HEK293 (cell line): ENCODE results near the gene CNTN4.

Source experiments
- CTCF ChIA-PET: fragments of 350-600 bp; formaldehyde crosslinking; extraction: SDS; loops from one replicate; lab custom pipeline; 2021; ENCODE audit warnings: antibody characterized with exemption; lab: Yijun Ruan, JAX
- POLR2A ChIA-PET: fragments of 300-600 bp; formaldehyde crosslinking; extraction: SDS; loops from one replicate; lab custom pipeline; 2020; ENCODE audit warnings: antibody characterized with exemption, inconsistent platforms; lab: Yijun Ruan, JAX
- H3K27ac ChIP-seq: fragments of 200-500 bp; sonication (Bioruptor generic); 2 replicates; pipeline ENCODE4 v1.5.1; 2014; ENCODE audit warnings: low read depth, low read length, control low read depth, inconsistent platforms; ENCODE audit errors: extremely low read depth
- H3K36me3 ChIP-seq, 2 experiments: fragments of 200-500 bp in 1 of 2; sonication (Bioruptor generic) in 1 of 2; 1 replicate in 1 of 2; 2 replicates in 1 of 2; pipeline ENCODE4 v1.5.1; 2014 to 2017; ENCODE audit warnings: inconsistent platforms in 2 of 2, low read length in 2 of 2; ENCODE audit not compliant: control insufficient read depth in 2 of 2, insufficient read depth in 1 of 2
- H3K4me1 ChIP-seq: fragments of 200-500 bp; sonication (Bioruptor generic); 2 replicates; pipeline ENCODE4 v1.5.1; 2014; ENCODE audit warnings: mild to moderate bottlenecking, low read length, inconsistent platforms; ENCODE audit not compliant: control insufficient read depth, insufficient read depth
- H3K4me3 ChIP-seq: 2 replicates; pipeline ENCODE4 v1.5.1; 2011; ENCODE audit warnings: low read depth, mild to moderate bottlenecking, control low read depth, low read length, moderate library complexity
- H3K9me3 ChIP-seq: fragments of 200-500 bp; sonication (Bioruptor generic); 2 replicates; pipeline ENCODE4 v1.5.1; 2014; ENCODE audit warnings: low read depth, low read length, inconsistent platforms; ENCODE audit not compliant: control insufficient read depth, insufficient read depth
- EGR2 ChIP-seq: fragments of 450-650 bp; formaldehyde crosslinking; IDR thresholded peaks from 2 replicates; pipeline ENCODE4 v1.5.1; 2016; ENCODE audit warnings: low read depth, missing biosample characterization, missing genetic modification characterization
- GFI1B ChIP-seq: fragments of 450-650 bp; formaldehyde crosslinking; IDR thresholded peaks from 2 replicates; pipeline ENCODE4 v1.5.1; 2016; ENCODE audit warnings: missing biosample characterization, missing genetic modification characterization
- TRIM28 ChIP-seq: IDR thresholded peaks from 2 replicates; pipeline ENCODE4 v1.6.1; 2011; ENCODE audit warnings: low read length, control low read depth, borderline replicate concordance
- ZNF132 ChIP-seq: fragments of 450-650 bp; formaldehyde crosslinking; IDR thresholded peaks from 2 replicates; pipeline ENCODE4 v1.5.1; 2017; ENCODE audit warnings: missing biosample characterization, missing genetic modification characterization, borderline replicate concordance
- ZNF138 ChIP-seq: fragments of 450-650 bp; formaldehyde crosslinking; IDR thresholded peaks from 2 replicates; pipeline ENCODE4 v1.5.1; 2016; ENCODE audit warnings: missing biosample characterization, missing genetic modification characterization, borderline replicate concordance
- ZNF140 ChIP-seq: fragments of 450-650 bp; formaldehyde crosslinking; IDR thresholded peaks from 2 replicates; pipeline ENCODE4 v1.5.1; 2016; ENCODE audit warnings: missing biosample characterization, missing genetic modification characterization
- ZNF530 ChIP-seq: fragments of 450-650 bp; formaldehyde crosslinking; IDR thresholded peaks from 2 replicates; pipeline ENCODE4 v1.5.1; 2016; ENCODE audit warnings: low read depth, missing biosample characterization, missing genetic modification characterization
- ZNF561 ChIP-seq: fragments of 450-650 bp; IDR thresholded peaks from 2 replicates; pipeline ENCODE4 v1.5.1; 2018; ENCODE audit warnings: missing biosample characterization, missing genetic modification characterization, borderline replicate concordance
- ZNF585B ChIP-seq: fragments of 450-650 bp; formaldehyde crosslinking; IDR thresholded peaks from 2 replicates; pipeline ENCODE4 v1.5.1; 2016; ENCODE audit warnings: missing biosample characterization, missing genetic modification characterization
- ZNF621 ChIP-seq: fragments of 450-650 bp; formaldehyde crosslinking; IDR thresholded peaks from 2 replicates; pipeline ENCODE4 v1.5.1; 2017; ENCODE audit warnings: missing biosample characterization, missing genetic modification characterization
- ZNF768 ChIP-seq: fragments of 450-650 bp; formaldehyde crosslinking; IDR thresholded peaks from 2 replicates; pipeline ENCODE4 v1.5.1; 2018; ENCODE audit warnings: missing biosample characterization, mild to moderate bottlenecking, missing genetic modification characterization
- ZNF792 ChIP-seq: fragments of 450-650 bp; formaldehyde crosslinking; IDR thresholded peaks from 2 replicates; pipeline ENCODE4 v1.5.1; 2016; ENCODE audit warnings: missing biosample characterization, missing genetic modification characterization
- ZSCAN23 ChIP-seq: fragments of 450-650 bp; formaldehyde crosslinking; IDR thresholded peaks from 2 replicates; pipeline ENCODE4 v1.5.1; 2016; ENCODE audit warnings: missing biosample characterization, missing genetic modification characterization
- TF ChIP-seq, protein P1 (sequence below): sonication (generic); formaldehyde crosslinking; IDR thresholded peaks from 2 replicates; pipeline ENCODE4 v1.8.1; 2022; ENCODE audit warnings: mild to moderate bottlenecking, moderate library complexity, missing genetic modification reagents
- TF ChIP-seq, protein P2 (sequence below): fragments of 450-650 bp; formaldehyde crosslinking; IDR thresholded peaks from 2 replicates; pipeline ENCODE4 v1.5.1; 2017; ENCODE audit warnings: missing biosample characterization, missing genetic modification characterization
- TF ChIP-seq, protein P3 (sequence below): fragments of 450-650 bp; formaldehyde crosslinking; IDR thresholded peaks from 2 replicates; pipeline ENCODE4 v1.5.1; 2016; ENCODE audit warnings: missing biosample characterization, missing genetic modification characterization
- TF ChIP-seq, protein P4 (sequence below): IDR thresholded peaks from 2 replicates; pipeline ENCODE4 v1.6.1; 2011; ENCODE audit warnings: mild to moderate bottlenecking, low read depth, low read length, borderline replicate concordance
- TF ChIP-seq, protein P5 (sequence below): fragments of 450-650 bp; formaldehyde crosslinking; IDR thresholded peaks from 2 replicates; pipeline ENCODE4 v1.5.1; 2016; ENCODE audit warnings: missing biosample characterization, missing genetic modification characterization, low read depth
- TF ChIP-seq, protein P6 (sequence below): fragments of 450-650 bp; formaldehyde crosslinking; IDR thresholded peaks from 2 replicates; pipeline ENCODE4 v1.5.1; 2016; ENCODE audit warnings: missing biosample characterization, missing genetic modification characterization, borderline replicate concordance

CNTN4 gene

DNA sequence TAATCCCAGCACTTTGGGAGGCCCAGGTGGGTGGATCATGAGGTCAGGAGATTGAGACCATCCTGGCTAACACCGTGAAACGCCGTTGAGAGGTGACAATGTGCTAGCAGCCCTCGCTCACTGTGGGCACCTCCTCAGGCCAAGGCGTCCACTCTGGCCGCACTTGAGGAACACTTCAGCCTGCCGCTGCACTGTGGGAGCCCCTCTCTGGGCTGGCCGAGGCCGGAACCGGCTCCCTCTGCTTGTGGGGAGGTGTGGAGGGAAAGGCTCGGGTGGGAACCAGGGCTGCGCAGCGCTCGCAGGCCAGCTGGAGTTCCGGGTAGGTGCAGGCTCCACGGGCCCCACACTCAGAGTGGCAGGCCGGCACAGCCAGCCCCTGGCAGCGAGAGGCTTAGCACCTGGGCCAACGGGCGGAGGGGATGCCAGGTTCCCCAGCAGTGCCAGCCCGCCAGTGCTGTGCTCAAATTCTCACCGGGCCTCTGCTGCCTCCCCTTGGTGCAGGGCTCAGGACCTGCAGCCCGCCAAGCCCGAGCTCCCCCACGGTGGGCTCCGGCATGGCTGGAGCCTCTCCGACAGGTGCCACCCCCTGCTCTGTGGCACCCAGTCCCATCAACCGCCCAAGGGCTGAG, 253.6 kb downstream of the CNTN4 start:
- TF ChIP-seq ZNF792 (tag by site-specific recombination) (no peak), ZNF132 (tag by site-specific recombination) (no peak), ZNF585B (no peak), ZNF530 (tag by site-specific recombination) (no peak), ZNF561 (tag by site-specific recombination) (no peak), EGR2 (tag by site-specific recombination) (no peak), ZSCAN23 (tag by site-specific recombination) (no peak), ZNF138 (tag by site-specific recombination) (no peak)
- TF ChIP-seq, protein P1, sequence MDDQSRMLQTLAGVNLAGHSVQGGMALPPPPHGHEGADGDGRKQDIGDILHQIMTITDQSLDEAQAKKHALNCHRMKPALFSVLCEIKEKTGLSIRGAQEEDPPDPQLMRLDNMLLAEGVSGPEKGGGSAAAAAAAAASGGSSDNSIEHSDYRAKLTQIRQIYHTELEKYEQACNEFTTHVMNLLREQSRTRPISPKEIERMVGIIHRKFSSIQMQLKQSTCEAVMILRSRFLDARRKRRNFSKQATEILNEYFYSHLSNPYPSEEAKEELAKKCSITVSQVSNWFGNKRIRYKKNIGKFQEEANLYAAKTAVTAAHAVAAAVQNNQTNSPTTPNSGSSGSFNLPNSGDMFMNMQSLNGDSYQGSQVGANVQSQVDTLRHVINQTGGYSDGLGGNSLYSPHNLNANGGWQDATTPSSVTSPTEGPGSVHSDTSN (CRISPR knock-in tag), result no peak
- TF ChIP-seq, protein P2, sequence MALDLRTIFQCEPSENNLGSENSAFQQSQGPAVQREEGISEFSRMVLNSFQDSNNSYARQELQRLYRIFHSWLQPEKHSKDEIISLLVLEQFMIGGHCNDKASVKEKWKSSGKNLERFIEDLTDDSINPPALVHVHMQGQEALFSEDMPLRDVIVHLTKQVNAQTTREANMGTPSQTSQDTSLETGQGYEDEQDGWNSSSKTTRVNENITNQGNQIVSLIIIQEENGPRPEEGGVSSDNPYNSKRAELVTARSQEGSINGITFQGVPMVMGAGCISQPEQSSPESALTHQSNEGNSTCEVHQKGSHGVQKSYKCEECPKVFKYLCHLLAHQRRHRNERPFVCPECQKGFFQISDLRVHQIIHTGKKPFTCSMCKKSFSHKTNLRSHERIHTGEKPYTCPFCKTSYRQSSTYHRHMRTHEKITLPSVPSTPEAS (tag by site-specific recombination), result no peak
- TF ChIP-seq, protein P3, sequence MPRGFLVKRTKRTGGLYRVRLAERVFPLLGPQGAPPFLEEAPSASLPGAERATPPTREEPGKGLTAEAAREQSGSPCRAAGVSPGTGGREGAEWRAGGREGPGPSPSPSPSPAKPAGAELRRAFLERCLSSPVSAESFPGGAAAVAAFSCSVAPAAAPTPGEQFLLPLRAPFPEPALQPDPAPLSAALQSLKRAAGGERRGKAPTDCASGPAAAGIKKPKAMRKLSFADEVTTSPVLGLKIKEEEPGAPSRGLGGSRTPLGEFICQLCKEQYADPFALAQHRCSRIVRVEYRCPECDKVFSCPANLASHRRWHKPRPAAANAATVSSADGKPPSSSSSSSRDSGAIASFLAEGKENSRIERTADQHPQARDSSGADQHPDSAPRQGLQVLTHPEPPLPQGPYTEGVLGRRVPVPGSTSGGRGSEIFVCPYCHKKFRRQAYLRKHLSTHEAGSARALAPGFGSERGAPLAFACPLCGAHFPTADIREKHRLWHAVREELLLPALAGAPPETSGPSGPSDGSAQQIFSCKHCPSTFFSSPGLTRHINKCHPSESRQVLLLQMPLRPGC, result no peak
- H3K27ac ChIP-seq, result no peak overlapping the region
- H3K9me3 ChIP-seq, result no peaks in the 10 kb centered on the region
- no peaks in the 10 kb centered on the region for H3K36me3 ChIP-seq
- POLR2A ChIA-PET, result no interaction called here
- H3K4me1 ChIP-seq, result no peaks in the 10 kb centered on the region
- CTCF ChIA-PET, result no interaction called here
- H3K4me3 ChIP-seq, result no peak overlapping the region

DNA sequence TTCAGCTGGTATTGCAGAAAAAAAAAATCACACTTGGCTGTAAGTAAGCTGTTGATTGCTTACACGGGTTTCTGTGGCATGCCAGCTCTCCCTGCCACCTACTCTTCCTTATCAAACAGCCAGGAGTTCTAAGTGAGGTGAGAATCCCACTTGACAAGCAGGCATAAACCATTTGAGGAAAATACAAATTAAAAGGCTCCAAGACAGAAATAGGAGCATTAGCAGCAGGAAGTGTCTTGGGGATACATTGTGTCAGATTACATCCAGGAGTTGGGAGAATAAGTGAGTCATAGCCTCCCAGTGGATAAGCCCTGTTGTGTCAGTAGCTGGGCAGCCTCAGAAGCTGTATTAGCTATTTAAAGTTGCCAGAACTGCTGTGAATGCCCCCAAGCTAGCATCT, 256.0 kb downstream of the CNTN4 start:
- Histone ChIP-seq H3K9me3 (no peaks in the 10 kb centered on the region), H3K4me1 (no peaks in the 10 kb centered on the region), H3K27ac (no peak overlapping the region), H3K36me3 (no peaks in the 10 kb centered on the region)
- ChIA-PET POLR2A (no interaction called here), CTCF (interaction anchor here (0.6 to 0.8 kb wide), 2 partner anchors 9 to 162 kb away, joined by 3 to 5 read pairs; no protein-coding TSS in a partner anchor)
- TF ChIP-seq TRIM28, result peak; percentile 20; the same call in 1 of the 2 replicates
- TF ChIP-seq, protein P4, sequence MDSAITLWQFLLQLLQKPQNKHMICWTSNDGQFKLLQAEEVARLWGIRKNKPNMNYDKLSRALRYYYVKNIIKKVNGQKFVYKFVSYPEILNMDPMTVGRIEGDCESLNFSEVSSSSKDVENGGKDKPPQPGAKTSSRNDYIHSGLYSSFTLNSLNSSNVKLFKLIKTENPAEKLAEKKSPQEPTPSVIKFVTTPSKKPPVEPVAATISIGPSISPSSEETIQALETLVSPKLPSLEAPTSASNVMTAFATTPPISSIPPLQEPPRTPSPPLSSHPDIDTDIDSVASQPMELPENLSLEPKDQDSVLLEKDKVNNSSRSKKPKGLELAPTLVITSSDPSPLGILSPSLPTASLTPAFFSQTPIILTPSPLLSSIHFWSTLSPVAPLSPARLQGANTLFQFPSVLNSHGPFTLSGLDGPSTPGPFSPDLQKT, result no peak
- TF ChIP-seq, all 188 proteins: peak for 1
- H3K4me3 ChIP-seq, result no peak overlapping the region

DNA sequence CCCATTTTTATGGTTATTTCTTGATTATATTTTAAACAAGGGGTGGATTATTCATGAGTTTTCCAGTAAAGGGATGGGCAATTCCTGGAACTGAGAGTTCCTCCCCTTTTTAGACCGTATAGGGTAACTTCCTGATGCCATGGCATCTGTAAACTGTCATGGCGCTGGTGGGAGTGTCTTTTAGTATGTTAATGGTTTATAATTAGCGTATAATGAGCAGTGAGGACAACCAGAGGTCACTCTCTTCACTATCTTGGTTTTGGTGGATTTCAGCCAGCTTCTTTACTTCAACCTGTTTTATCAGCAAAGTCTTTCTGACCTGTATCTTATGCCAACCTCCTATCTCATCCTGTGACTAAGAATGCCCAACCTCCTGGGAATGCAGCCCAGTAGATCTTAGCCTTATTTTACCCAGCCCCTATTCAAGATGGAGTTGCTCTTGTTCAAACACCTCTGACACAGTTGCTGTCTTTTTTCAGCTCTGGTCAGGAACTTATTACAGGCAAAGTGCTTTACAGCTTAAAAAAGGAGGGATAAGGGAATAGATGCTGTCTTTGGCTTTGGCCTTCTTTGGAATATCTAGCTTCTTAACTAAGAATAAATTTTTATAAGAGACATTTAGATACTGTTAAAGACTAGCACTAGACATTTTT, 257.8 kb downstream of the CNTN4 start:
- H3K4me3 ChIP-seq, result no peak overlapping the region
- H3K4me1 ChIP-seq, result no peaks in the 10 kb centered on the region
- no peaks in the 10 kb centered on the region for H3K9me3 ChIP-seq
- H3K27ac ChIP-seq, result no peak overlapping the region
- ChIA-PET POLR2A (no interaction called here), CTCF (no interaction called here)
- no peaks in the 10 kb centered on the region for H3K36me3 ChIP-seq
- TF ChIP-seq, protein P5, sequence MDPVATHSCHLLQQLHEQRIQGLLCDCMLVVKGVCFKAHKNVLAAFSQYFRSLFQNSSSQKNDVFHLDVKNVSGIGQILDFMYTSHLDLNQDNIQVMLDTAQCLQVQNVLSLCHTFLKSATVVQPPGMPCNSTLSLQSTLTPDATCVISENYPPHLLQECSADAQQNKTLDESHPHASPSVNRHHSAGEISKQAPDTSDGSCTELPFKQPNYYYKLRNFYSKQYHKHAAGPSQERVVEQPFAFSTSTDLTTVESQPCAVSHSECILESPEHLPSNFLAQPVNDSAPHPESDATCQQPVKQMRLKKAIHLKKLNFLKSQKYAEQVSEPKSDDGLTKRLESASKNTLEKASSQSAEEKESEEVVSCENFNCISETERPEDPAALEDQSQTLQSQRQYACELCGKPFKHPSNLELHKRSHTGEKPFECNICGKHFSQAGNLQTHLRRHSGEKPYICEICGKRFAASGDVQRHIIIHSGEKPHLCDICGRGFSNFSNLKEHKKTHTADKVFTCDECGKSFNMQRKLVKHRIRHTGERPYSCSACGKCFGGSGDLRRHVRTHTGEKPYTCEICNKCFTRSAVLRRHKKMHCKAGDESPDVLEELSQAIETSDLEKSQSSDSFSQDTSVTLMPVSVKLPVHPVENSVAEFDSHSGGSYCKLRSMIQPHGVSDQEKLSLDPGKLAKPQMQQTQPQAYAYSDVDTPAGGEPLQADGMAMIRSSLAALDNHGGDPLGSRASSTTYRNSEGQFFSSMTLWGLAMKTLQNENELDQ (tag by site-specific recombination), result no peak
- TF ChIP-seq ZNF621, result no peak
- TF ChIP-seq ZNF768 (tag by site-specific recombination), result no peak
- TF ChIP-seq ZNF140 (tag by site-specific recombination), result no peak
- TF ChIP-seq, protein P6, sequence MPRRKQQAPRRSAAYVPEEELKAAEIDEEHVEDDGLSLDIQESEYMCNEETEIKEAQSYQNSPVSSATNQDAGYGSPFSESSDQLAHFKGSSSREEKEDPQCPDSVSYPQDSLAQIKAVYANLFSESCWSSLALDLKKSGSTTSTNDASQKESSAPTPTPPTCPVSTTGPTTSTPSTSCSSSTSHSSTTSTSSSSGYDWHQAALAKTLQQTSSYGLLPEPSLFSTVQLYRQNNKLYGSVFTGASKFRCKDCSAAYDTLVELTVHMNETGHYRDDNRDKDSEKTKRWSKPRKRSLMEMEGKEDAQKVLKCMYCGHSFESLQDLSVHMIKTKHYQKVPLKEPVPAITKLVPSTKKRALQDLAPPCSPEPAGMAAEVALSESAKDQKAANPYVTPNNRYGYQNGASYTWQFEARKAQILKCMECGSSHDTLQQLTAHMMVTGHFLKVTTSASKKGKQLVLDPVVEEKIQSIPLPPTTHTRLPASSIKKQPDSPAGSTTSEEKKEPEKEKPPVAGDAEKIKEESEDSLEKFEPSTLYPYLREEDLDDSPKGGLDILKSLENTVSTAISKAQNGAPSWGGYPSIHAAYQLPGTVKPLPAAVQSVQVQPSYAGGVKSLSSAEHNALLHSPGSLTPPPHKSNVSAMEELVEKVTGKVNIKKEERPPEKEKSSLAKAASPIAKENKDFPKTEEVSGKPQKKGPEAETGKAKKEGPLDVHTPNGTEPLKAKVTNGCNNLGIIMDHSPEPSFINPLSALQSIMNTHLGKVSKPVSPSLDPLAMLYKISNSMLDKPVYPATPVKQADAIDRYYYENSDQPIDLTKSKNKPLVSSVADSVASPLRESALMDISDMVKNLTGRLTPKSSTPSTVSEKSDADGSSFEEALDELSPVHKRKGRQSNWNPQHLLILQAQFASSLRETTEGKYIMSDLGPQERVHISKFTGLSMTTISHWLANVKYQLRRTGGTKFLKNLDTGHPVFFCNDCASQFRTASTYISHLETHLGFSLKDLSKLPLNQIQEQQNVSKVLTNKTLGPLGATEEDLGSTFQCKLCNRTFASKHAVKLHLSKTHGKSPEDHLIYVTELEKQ (tag by site-specific recombination), result no peak
- TF ChIP-seq GFI1B (tag by site-specific recombination), result no peak
